Measurements from ENCODE around the gene MAP1B. TPM values are rescaled to one million over a fixed set of nuclear protein-coding genes. Genes with fewer than 3 reads are reported as not detected.

MAP1B gene
- total RNA-seq (2022; extraction: Qiagen RNA extraction): 30.7 to 55.9 TPM (median 35.1 TPM) in 5 replicates

DNA sequence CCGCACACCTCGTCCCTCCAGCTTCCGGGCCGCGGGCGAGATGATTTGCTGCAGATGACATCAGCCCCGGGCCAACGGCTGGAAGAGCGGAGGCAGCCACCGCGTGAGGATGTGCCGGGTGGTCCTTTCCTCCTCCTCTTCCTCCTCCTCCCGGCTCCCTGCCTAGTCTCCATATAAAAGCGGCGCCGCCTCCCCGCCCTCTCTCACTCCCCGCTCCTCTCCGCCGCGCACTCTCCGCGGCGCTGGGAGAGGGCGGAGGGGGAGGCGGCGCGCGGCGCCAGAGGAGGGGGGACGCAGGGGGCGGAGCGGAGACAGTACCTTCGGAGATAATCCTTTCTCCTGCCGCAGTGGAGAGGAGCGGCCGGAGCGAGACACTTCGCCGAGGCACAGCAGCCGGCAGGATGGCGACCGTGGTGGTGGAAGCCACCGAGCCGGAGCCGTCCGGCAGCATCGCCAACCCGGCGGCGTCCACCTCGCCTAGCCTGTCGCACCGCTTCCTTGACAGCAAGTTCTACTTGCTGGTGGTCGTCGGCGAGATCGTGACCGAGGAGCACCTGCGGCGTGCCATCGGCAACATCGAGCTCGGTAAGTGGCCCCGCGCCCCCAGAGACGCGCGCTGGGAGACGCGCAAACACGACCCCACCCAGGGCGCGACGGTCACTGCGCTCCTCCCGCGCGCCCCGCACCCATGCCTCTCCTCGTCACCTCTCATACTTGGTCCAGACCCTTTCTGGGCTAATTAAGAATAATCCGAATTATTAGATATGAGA lies at the start of gene MAP1B:
MAP1B (plus strand) TSS at position 345 of the 770 bp plus-strand sequence; CDS start at position 402, 57 bp downstream.

Other genes with a start within 250 kb of the MAP1B start
- gene MRPS27, start 212.8 kb downstream of the MAP1B start, total RNA-seq (2022; extraction: Qiagen RNA extraction): 48.5 to 57.7 TPM (median 51.3 TPM) in 5 replicates
- 9.8 to 10.8 TPM (median 10.3 TPM) in 5 replicates for gene PTCD2, start 212.9 kb downstream of the MAP1B start, total RNA-seq (2022; extraction: Qiagen RNA extraction)

All from A549 treated with AZD2906 at 1 μM for 4 hours (cell line).